ENCODE data around the gene MBTPS1.

Gene MBTPS1

DNA sequence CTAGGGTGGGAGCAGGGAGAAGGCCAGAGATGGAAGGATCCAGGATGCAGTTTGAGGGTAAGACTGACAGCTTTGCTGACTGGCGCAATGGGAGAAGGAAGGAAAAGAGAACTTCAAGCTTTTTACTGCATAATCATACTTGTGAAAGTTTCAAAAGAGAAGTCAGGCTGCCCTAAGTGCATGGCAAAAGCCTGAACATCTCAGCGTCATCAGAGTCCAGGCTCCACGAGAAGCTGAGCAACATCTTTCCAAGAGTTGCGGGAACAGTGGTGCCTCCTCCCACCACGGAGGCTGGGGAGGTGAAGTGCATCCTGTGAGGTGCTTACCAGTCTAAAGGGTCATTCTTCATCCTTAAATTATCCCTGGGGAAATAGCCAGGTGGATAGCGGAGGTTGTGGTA lies 47.2 kb downstream of the MBTPS1 start:
- DNase-seq = no peak

DNA sequence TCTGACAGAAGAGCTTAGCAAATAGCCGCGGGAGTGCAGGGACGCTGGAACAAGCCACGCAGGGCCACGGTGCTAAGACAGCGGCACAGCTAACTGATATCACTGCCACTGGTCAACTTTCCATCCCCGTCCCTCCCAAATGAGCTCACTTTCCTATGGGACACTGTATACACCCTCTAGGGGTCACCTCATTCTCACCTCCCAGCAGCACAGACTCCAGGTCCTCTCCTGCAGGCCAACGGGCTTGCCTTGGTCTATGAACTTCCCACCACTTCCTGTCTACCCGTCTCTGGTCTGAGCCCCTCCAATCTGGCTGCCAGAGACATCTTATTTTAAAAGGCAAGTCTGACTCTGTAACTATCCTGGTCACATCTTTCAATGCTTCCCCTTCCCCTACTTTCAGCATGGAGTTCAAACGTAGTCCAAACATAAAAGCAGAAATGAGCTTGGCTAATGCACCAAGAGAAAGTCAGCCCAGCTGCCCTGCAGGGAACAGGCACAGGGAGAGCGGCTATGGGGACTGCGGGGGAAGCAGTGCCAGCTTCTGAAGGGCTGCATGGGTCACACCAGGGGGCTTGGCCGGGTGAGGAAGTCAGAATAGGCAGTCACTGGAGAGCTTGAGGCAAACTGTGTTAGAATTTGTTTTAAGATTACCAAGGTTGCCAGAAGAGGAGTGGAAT lies 47.8 kb downstream of the MBTPS1 start:
- DNase-seq = no peak

DNA sequence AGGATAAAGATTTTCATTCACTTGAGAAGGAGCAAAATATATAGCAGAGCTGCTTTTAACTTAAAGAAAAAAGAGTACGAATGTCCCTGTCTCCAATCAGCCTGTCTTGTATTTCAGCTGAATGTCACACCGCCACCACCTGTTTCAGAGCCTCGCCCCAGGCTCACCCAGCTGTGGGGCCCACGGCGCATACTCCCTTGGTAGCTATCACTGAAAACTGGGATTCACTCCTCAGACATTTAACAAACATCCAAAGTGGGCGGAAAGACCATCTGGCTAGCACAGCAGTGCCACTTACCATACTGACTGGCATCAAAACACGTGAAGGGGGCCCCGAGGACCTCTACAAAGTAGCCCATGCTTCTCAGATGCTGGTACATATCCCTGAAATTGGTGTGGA lies 48.7 kb downstream of the MBTPS1 start:
- no peak for DNase-seq

DNA sequence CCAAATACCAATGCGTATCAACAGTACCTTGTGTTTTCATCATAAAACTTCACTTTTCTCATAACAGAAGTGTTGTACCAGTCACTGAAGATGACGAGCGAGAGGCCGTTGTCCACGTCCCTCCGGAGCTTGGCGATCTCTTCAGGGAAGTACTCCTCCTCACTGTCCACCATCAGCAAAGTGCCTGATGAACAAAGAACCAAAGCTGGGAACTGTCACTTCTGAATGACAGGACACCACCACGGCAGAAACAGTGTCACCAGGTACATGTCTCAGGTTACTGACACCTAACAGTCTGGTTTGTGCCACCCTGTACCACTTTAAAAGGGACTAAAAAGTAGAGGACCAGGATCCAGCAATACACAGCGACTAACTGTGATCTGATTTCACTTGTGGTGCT lies 49.1 kb downstream of the MBTPS1 start:
- no peak for DNase-seq

DNA sequence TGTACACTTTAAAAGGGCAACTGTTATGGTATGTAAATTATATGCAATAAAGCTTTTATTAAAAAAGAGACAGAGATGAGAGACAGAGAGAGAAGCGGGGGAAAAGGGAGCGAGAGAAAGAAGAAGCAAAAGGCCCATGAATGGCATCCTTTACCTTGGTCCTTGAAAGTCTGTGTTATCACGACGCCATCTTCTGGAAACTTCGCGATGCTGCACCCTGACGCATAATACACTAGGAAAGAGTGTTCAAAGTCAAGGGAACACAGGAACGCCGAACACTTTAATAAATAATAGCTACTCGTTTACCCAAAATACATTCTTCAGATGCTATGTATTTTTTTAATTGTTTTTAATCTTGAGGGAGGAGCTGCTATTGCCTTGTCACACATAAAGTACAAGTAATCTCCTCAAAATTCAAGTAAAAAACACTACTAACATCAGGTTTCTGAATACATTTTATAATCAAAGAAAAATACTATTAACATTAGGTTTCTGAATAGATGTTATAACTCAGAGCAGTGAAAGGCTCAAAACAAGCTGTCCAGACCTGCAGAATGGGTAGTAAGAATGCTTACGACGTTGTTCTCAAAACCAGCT lies 51.1 kb downstream of the MBTPS1 start:
- DNase-seq = peak; percentile 21

DNA sequence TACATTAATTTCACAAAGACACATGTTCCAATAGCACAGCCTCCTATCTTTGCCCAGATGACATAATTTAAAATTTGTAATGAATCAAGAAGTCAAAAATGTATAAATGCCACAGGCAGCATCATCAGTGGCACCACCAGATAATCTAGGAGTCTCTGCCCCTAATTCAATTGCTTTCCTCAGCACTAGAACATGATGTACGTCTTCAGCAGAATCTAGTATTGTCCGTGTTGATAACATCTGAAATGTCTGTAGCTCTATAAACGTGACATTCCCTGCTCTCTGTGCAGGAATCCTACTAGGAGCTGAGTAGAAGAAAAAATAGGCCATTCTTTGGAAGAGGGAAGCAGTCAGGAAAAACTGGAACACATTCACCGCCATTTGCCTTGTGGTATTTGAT lies 52.8 kb downstream of the MBTPS1 start:
- DNase-seq = no peak

DNA sequence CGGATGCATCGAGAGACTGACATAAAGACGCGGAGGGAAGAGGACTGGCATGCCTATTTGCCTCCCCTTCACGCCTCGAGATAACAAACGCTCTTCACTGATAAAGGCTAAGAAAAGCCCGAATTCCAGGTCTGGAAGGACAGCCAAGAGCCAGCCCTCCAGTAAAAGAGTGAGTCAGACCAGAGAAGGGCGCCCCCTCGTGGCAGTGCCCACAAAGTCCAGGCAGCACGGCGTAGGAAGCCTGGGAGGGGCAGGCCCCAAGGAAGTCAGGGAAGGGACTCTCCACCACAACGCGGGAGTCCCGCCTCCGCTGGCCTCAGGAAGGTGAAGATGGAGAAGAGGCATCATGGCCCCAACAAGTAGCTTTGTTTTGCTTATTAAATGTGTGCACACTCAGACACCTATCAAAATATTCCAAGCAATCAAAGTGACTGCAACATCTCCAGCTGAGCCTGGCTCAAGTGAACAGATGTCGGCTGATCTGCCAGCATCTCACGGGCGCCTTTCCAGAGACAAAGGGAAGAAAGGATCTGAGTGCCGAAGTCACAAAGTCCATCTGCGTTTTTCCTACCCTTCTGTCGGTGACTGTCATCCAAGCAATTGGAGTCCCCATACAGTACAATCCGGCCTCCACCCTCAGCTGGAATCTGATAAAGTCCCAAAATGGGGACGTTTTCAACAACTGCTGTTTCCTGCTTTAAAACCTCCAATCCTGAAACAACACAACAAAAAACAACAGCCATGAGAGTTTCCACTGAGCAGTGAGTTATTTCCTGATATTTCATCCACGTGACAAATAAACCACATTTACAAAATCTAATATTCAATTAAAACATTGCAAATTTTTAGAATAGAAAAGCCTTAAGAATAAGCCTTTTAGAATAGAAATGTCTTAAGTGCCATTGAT lies 53.8 kb downstream of the MBTPS1 start:
- DNase-seq = peak; percentile 64

DNA sequence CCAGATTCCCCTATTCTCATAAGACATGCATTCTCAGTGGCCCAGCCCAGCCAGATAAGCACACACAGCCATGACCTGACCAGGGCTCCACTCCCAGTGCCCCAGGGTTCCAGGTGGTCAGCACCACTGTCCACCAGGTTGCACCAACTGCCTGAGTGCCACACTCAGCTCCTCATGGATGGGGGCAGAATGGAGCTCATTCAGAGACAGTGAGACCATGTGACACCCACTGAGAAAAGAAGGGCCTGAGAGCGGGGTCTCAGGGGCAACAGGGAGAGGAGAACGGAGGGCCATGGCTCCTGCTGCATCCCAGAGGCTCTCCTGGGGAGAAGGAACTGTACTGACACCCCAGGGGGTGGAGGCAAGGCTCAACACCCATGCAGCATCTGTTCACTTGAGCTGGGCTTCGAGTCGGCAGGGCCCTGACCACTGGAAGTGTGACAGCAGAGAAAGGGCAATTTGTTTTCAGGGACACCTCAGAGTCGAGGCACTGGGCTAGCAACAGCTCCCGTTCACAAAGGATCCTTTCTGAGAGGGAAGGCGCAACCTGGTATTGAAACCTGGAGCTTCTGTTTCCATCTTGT lies 55.4 kb downstream of the MBTPS1 start:
- no peak for DNase-seq

DNA sequence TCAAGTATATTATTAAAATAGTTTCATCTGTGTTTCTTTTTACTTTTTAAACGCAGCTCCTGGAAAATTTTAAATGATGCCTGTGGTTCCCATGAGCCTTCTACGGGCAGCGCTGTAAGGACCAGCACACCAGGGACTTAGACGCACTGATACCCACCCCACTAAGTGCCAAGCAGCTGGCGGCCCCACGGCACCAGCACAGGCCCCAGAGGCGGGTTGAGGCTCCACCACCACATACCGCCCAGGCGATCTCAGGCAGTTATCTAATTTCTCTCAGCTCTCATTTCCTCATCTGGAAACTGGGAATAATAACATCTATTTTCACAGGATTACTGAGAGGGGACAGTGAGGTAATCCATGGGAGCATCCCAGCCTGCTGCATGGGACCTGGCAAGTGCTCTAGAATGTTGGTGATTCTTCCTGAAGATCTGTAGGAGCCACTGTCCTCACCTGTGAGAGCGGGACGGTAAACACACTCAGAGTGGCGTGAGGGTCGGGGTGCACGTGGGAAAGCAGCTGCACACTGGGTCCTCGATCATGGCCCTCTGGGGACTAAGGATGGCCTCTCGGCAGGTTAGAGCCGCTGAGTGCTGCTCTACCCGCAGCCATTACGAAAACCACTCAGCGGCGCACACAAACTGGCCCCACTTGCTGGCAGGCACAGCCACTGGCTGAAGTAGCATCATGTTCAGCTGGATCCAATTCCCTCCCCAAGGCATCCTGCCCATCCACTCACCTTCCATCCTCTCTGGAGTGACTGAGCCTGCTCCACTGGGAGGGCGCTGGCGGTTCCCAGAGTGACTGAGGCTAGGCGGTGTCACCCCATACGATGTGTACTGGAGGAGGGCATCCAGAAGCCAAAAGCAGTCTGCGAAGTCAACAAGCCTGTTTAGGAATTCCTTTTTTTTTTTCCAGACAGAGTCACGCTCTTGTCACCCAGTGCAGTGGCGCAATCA lies 56.5 kb downstream of the MBTPS1 start:
- no peak for DNase-seq

DNA sequence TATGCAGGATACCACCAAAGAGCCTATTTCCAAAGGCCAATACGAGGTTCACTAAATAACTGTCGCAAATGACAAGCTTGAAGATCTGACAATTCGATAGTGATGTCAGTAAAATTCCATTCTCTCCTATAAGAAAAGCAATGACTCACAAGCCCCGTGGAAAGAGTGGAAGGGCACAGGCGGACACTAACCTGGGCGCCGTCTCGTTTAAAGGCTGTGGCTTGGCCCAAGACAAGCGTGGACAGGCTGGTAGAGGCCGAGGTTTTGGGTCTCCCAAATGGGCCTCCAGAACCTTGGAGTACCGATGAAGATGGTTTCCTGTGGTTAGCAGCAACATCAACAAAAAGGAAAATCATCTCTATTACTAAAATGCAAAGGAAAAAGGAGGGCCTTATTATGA lies 57.6 kb downstream of the MBTPS1 start:
- no peak for DNase-seq

DNA sequence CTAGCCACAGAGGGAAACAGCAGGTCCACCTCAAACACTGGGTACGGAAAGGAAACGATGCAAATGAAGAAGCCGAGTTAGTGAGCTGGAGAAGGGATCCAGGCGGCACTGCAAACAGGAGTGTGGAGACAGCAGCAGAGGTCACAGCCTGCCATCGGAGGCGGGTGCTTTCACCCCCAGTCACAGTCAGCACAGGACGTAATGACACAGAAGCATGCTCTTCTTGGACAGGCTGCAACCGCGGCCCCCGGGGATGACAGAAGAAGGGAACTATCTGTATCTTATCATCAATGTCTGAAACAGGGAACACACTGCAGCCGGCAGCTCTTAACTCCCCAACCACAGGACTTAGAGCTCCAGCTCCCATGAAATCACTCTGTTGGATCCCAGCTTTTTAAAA lies 58.1 kb downstream of the MBTPS1 start:
- no peak for DNase-seq

DNA sequence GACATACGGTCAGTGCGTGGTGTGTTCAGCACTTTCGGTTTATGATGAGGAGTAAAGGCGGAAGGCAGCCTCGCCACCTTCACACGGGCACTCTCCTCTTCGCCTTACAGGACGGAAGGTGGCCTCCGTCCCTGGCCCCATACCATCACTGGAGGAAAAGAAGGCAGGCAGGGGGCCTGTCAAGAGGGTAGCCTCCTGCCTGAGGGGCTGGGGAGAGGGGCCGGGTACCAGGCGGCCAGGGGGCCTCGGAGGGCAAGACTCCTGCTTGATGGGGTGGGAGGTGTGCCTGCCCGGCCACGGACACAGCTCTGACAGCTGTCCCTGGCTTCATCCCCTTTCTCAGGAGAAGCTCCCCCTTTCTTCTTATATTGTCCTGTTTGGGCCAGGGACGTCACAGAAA lies 58.5 kb downstream of the MBTPS1 start:
- DNase-seq = no peak

DNA sequence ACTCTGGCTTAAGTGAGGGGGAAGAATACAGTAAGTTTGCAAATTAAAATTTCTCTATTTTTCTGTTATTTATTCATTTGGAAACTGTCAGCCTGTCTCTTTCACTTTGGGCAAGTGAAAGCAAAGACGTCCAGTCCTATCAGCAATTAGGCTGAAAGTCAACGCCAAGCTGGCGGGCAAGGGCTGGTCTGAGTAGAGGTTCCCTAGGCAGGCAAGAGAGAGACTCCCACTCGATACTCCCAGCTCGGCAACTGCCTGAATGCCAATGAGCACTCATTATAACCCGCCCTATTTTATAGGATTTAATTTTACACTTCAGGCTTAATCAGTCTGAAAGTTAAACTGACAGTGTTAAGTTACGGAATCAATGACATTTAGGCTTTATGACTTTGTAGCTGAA lies 59.8 kb downstream of the MBTPS1 start:
- no peak for DNase-seq

DNA sequence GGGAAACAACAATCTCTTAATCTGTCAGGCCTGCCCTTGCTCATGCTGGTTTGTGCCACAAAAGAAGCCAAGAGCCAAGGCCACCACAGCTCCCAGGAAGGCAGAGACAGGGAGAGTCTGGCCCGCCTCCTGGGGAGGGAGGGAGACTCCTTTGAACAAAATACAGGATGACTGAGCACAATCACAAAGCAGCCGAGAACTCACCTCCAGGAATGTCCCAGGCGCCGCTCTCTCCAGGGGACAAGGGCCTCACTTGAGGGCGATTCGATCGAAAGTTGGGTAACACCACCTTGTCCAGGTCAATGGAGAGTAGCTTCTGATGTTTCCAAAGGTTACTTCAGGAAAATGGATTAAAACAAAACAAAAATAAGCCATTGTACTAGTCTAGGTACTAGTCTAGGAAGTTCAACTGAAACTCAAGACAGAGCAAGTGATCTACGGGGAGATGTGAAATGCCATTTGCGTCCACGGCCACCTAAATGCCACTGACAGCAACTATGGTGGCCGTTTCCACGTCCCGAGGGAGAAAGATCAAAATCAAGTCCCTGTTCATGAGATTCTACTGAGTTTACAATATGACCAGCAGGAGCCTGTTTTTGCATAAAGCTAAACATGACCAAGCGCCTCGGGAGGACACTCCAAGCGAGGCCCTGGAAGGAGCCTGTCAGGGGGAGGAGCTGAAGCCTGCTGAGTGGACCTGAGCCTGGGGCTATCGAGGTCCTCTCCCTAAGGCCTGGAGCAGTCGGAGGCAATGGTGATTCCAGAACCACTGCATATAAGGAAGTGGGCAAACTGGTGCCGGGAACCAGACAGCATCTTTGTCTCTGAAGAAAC lies 60.7 kb downstream of the MBTPS1 start:
- DNase-seq = no peak

DNA sequence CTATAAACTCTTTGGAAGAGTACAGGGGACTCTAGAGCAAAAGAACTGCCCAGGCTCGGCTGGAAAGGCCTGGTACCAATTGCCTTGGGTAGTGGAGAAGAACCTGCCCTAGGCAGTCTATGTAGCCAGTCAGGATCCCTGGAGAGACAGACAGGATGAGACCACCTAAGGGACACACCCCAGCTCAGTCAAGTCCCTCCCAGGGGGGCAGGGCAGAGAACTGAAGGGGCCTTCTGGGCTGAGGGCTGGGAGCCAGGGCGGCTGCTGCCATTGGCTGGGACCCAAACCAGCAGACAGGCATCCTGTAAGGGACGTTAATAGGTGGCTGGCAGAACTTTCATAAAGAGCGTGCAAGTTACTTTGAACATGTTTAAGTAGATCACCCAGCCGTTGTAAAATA lies 61.4 kb downstream of the MBTPS1 start:
- no peak for DNase-seq

DNA sequence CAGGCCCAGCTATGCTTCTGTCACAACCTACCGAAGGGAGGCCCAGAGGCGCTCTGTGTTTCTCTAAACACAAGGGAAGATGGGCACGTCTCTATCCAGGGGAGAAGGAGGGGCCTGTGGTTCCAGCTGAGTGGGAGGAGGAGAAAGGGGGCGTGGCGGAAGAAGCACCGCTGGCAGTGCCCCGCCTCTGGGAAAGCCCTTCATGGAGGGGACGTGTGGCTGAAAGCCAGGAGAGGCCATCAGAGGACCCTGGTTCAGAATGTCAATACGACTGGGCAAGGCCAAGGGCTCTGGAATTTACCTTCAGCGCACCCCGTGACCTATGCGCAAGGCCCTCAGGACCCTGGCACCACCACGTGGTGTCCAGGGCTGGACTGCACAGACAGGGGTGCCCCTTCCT lies 61.8 kb downstream of the MBTPS1 start:
- no peak for DNase-seq

DNA sequence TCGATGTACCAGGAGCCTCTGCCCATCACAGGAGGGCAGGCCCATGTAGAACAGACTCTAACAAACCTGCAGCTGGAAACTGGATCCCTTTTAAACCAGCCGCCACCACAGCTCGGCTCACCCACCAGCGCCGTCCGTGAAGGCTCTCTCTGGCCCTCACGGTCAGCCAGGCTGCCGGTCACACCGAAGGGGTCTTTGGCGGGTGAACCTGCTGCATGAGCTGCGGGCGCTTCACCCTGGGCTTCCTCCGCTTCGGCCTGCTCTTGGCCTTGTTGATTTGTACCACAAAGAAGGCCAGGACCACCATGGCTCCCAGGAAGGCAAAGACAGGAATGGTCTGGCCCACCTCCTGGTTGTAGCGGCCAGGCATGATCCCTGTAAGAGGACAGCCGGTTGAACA lies 62.5 kb downstream of the MBTPS1 start:
- DNase-seq = no peak

DNA sequence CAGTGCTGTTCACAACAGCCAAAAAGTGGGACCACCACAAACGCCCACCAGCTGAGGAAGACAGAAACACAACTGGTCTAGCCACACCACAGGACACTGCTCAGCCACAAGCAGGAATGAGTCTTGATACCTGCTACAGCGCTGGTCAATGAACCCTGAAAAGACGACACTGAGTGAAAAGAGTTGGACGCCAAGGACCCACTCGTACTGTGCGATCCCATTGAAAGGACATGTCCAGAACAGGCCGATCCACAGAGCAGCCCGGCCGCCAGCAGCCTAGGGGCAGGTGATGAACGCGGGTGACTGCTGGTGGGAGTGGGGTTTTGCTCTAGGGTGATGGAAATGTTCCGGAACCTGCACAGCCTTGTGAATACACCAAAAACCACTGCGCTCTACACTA lies 63.5 kb downstream of the MBTPS1 start:
- no peak for DNase-seq

DNA sequence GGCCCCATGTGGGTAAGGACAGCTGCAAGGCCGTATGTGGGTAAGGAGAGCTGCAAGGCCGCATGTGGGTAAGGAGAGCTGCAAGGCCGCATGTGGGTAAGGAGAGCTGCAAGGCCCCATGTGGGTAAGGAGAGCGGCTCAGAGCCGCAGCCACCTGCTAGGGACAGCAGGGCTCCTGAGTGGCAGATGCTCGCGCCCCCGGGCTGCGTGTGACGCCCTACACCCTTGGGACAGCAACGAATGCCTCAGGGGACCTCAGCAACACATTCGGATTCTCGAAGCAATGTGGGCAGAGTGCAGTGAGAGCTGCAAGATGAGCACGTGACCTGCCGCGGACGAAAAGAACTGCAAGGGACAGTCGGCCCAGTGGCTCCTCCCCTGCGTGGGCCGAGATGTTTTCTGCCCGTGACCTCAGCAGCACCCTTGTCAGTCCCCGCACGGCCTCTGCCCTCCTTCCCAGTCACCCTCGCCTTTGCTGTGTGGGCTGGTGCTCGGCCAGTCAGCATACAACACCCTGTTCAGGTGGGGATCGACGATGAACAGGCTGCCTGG lies 64.6 kb downstream of the MBTPS1 start:
- DNase-seq = no peak

DNA sequence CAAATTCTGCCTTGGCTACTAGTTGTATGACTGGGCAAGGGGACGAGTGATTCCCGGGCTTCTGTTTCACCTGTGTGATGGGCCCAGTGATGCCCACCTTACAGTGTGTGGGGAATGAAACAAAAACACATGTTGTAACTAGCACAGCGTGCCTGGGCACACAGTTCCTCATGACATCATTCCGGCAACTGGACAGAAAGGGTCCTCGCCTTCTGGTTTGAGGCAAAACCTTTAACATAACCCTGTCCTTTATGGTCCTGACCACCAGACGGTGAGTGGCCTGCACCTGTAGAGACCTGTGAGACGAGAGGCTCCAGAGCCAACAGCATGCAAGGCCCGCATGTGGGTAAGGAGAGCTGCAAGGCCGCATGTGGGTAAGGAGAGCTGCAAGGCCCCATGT lies 66.4 kb downstream of the MBTPS1 start:
- DNase-seq = no peak

DNA sequence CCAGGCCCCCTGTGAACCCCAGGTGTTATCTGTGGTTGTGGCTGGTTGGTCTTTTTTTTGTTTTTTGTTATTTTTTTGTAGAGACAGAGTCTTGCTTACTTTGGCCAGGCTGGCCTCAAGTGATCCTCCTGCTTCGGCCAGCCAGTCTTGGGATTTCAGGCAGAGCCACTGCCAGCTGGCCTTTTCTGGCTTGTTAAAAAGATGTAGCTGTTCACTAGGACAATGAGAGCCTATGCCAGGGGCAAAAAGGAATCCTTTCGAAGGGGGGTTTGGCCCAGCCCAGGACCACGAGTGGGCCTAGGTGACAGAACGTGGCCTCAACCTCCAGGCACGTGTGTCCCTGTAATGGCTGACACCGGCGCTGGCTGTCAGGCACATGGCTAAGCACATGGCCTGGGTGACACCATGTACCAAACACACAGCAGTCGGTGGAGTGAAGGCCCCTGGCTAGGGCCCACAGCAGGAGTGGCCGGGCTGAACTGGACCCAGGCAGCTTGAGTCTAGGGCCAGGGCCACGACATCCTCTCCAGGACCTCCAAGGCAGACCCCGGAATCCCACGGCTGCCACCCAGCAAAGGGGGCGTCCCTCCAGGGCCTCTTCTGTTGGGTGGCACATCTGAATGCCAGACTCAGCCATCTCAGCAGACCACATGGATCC lies 67.2 kb downstream of the MBTPS1 start:
- no peak for DNase-seq

Measured in CD4-positive, alpha-beta T cell treated with Interleukin-6 for 4 hours (primary cell).